HEK293 (cell line): ENCODE data around the gene C6orf120.

Source experiments
- HOXA7 ChIP-seq: sonication (generic); formaldehyde crosslinking; IDR thresholded peaks from 2 replicates; pipeline ENCODE4 v1.8.1; 2022; ENCODE audit warnings: missing genetic modification reagents, borderline replicate concordance
- YY1 ChIP-seq: fragments of 450-650 bp; formaldehyde crosslinking; IDR thresholded peaks from 2 replicates; pipeline ENCODE4 v1.5.1; 2018; ENCODE audit warnings: missing biosample characterization, missing genetic modification characterization
- ZEB2 ChIP-seq: fragments of 450-650 bp; formaldehyde crosslinking; IDR thresholded peaks from 2 replicates; pipeline ENCODE4 v1.5.1; 2016; ENCODE audit warnings: missing biosample characterization, missing genetic modification characterization
- ZFHX2 ChIP-seq: fragments of 450-650 bp; formaldehyde crosslinking; conservative IDR thresholded peaks from 2 replicates; pipeline ENCODE4 v1.5.1; 2016; ENCODE audit warnings: missing biosample characterization, missing genetic modification characterization
- ZNF133 ChIP-seq: fragments of 450-650 bp; formaldehyde crosslinking; IDR thresholded peaks from 2 replicates; pipeline ENCODE4 v1.5.1; 2016; ENCODE audit warnings: missing biosample characterization, missing genetic modification characterization
- ZNF16 ChIP-seq: fragments of 450-650 bp; formaldehyde crosslinking; IDR thresholded peaks from 2 replicates; pipeline ENCODE4 v1.5.1; 2016; ENCODE audit warnings: low read depth, missing biosample characterization, missing genetic modification characterization
- ZNF202 ChIP-seq: fragments of 450-650 bp; formaldehyde crosslinking; IDR thresholded peaks from 2 replicates; pipeline ENCODE4 v1.5.1; 2016; ENCODE audit warnings: missing biosample characterization, missing genetic modification characterization, borderline replicate concordance
- ZNF302 ChIP-seq: fragments of 450-650 bp; formaldehyde crosslinking; IDR thresholded peaks from 2 replicates; pipeline ENCODE4 v1.5.1; 2016; ENCODE audit warnings: missing biosample characterization, missing genetic modification characterization, low read depth
- ZNF350 ChIP-seq: fragments of 450-650 bp; formaldehyde crosslinking; IDR thresholded peaks from 2 replicates; pipeline ENCODE4 v1.5.0; 2017; ENCODE audit warnings: missing biosample characterization, mild to moderate bottlenecking, missing genetic modification characterization
- ZNF37A ChIP-seq: fragments of 450-650 bp; IDR thresholded peaks from 2 replicates; pipeline ENCODE4 v1.5.1; 2018; ENCODE audit warnings: missing biosample characterization, missing genetic modification characterization
- ZNF404 ChIP-seq: fragments of 450-650 bp; formaldehyde crosslinking; IDR thresholded peaks from 2 replicates; pipeline ENCODE4 v1.5.1; 2017; ENCODE audit warnings: missing biosample characterization, missing genetic modification characterization
- ZNF501 ChIP-seq: fragments of 450-650 bp; formaldehyde crosslinking; IDR thresholded peaks from 2 replicates; pipeline ENCODE4 v1.5.1; 2016; ENCODE audit warnings: missing biosample characterization, missing genetic modification characterization
- ZNF521 ChIP-seq: fragments of 450-650 bp; formaldehyde crosslinking; IDR thresholded peaks from 2 replicates; pipeline ENCODE4 v1.5.1; 2017; ENCODE audit warnings: missing biosample characterization, mild to moderate bottlenecking, missing genetic modification characterization
- ZNF530 ChIP-seq: fragments of 450-650 bp; formaldehyde crosslinking; IDR thresholded peaks from 2 replicates; pipeline ENCODE4 v1.5.1; 2016; ENCODE audit warnings: low read depth, missing biosample characterization, missing genetic modification characterization
- ZNF544 ChIP-seq: fragments of 450-650 bp; formaldehyde crosslinking; IDR thresholded peaks from 2 replicates; pipeline ENCODE4 v1.5.0; 2017; ENCODE audit warnings: missing biosample characterization, missing genetic modification characterization
- ZNF548 ChIP-seq: fragments of 450-650 bp; formaldehyde crosslinking; IDR thresholded peaks from 2 replicates; pipeline ENCODE4 v1.5.1; 2016; ENCODE audit warnings: missing biosample characterization, missing genetic modification characterization
- ZNF555 ChIP-seq: fragments of 450-650 bp; formaldehyde crosslinking; conservative IDR thresholded peaks from 2 replicates; pipeline ENCODE4 v1.5.1; 2017; ENCODE audit warnings: missing biosample characterization, mild to moderate bottlenecking, missing genetic modification characterization, inconsistent platforms
- ZNF670 ChIP-seq: fragments of 450-650 bp; formaldehyde crosslinking; IDR thresholded peaks from 2 replicates; pipeline ENCODE4 v1.5.1; 2016; ENCODE audit warnings: missing biosample characterization, missing genetic modification characterization, low read depth
- ZNF791 ChIP-seq: fragments of 450-650 bp; formaldehyde crosslinking; IDR thresholded peaks from 2 replicates; pipeline ENCODE4 v1.5.1; 2016; ENCODE audit warnings: missing biosample characterization, missing genetic modification characterization
- ZNF792 ChIP-seq: fragments of 450-650 bp; formaldehyde crosslinking; IDR thresholded peaks from 2 replicates; pipeline ENCODE4 v1.5.1; 2016; ENCODE audit warnings: missing biosample characterization, missing genetic modification characterization
- ZNF830 ChIP-seq: fragments of 450-650 bp; IDR thresholded peaks from 2 replicates; pipeline ENCODE4 v1.5.0; 2018; ENCODE audit warnings: missing biosample characterization, missing genetic modification characterization, low read depth, mild to moderate bottlenecking, moderate library complexity
- ZSCAN30 ChIP-seq: fragments of 450-650 bp; IDR thresholded peaks from 2 replicates; pipeline ENCODE4 v1.5.1; 2018; ENCODE audit warnings: missing biosample characterization, mild to moderate bottlenecking, missing genetic modification characterization, moderate library complexity
- TF ChIP-seq, protein P1 (sequence below): fragments of 450-650 bp; formaldehyde crosslinking; IDR thresholded peaks from 2 replicates; pipeline ENCODE4 v1.5.1; 2016; ENCODE audit warnings: missing biosample characterization, missing genetic modification characterization
- TF ChIP-seq, protein P2 (sequence below): fragments of 450-650 bp; formaldehyde crosslinking; IDR thresholded peaks from 2 replicates; pipeline ENCODE4 v1.5.1; 2017; ENCODE audit warnings: missing biosample characterization, missing genetic modification characterization
- TF ChIP-seq, protein P3 (sequence below): fragments of 450-650 bp; formaldehyde crosslinking; IDR thresholded peaks from 2 replicates; pipeline ENCODE4 v1.5.1; 2017; ENCODE audit warnings: missing biosample characterization, missing genetic modification characterization
- TF ChIP-seq, protein P4 (sequence below): fragments of 450-650 bp; formaldehyde crosslinking; IDR thresholded peaks from 2 replicates; pipeline ENCODE4 v1.5.1; 2016; ENCODE audit warnings: missing biosample characterization, missing genetic modification characterization
- TF ChIP-seq, protein P5 (sequence below): fragments of 450-650 bp; formaldehyde crosslinking; IDR thresholded peaks from 2 replicates; pipeline ENCODE4 v1.5.1; 2016; ENCODE audit warnings: missing biosample characterization, missing genetic modification characterization, low read depth

C6orf120 gene

DNA sequence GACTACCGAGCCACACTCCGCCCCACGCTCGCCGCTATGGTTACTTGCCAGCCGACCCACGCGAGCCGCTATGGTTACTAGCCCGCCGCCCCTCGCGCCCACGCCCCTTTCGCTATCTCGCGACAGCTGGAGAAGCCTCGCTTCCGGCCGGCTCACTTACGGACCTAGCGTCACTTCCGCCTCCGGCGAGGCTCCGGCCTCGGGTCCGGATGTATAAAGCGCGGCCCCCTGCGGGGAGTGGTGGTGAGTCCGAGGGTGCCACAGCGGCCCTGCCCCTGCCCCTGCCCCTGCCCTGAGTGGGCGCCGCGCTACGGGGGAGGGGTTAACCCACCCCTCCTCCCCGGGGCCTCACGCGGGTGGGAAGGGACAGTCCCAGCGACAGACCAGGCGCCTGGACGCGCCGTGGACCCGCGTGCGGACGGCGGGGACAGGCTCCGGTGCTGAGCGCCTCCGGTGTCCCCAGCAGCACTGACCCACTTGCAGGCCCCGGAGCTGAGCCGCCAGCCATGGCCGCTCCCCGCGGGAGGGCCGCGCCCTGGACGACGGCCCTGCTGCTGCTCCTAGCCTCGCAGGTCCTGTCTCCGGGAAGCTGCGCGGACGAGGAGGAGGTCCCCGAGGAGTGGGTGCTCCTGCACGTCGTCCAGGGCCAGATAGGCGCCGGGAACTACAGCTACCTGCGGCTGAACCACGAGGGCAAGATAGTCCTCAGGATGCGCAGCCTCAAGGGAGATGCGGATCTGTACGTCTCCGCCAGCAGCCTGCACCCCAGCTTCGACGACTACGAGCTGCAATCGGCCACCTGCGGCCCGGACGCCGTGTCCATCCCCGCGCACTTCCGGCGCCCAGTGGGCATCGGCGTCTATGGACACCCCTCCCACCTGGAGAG, at the start of gene C6orf120, which contains the start of gene WDR27 (continued):
- TF ChIP-seq ZNF670 (tag by site-specific recombination) (no peak), ZEB2 (0 out of 2 replicates have a peak, but pooled peaks have one; percentile 33), ZNF404 (no peak), ZFHX2 (tag by site-specific recombination) (peak; percentile 97), ZNF544 (tag by site-specific recombination) (no peak), ZNF792 (no peak), ZNF555 (tag by site-specific recombination) (no peak), ZNF302 (tag by site-specific recombination) (no peak), ZNF830 (tag by site-specific recombination) (no peak), ZNF521 (no peak), ZNF202 (tag by site-specific recombination) (no peak), ZNF350 (tag by site-specific recombination) (no peak), ZNF16 (tag by site-specific recombination) (no peak), HOXA7 (CRISPR knock-in tag) (no peak), ZNF530 (tag by site-specific recombination) (no peak), ZNF37A (tag by site-specific recombination) (no peak), ZNF501 (peak; percentile 67; the same call in 1 of the 2 replicates), ZSCAN30 (no peak), YY1 (tag by site-specific recombination) (peak; percentile 63), ZNF791 (tag by site-specific recombination) (no peak), ZNF548 (tag by site-specific recombination) (no peak), ZNF133 (tag by site-specific recombination) (no peak; the same call in 1 of the 2 replicates)
- TF ChIP-seq, protein P1, sequence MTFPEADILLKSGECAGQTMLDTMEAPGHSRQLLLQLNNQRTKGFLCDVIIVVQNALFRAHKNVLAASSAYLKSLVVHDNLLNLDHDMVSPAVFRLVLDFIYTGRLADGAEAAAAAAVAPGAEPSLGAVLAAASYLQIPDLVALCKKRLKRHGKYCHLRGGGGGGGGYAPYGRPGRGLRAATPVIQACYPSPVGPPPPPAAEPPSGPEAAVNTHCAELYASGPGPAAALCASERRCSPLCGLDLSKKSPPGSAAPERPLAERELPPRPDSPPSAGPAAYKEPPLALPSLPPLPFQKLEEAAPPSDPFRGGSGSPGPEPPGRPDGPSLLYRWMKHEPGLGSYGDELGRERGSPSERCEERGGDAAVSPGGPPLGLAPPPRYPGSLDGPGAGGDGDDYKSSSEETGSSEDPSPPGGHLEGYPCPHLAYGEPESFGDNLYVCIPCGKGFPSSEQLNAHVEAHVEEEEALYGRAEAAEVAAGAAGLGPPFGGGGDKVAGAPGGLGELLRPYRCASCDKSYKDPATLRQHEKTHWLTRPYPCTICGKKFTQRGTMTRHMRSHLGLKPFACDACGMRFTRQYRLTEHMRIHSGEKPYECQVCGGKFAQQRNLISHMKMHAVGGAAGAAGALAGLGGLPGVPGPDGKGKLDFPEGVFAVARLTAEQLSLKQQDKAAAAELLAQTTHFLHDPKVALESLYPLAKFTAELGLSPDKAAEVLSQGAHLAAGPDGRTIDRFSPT = peak; percentile 99
- TF ChIP-seq, protein P2, sequence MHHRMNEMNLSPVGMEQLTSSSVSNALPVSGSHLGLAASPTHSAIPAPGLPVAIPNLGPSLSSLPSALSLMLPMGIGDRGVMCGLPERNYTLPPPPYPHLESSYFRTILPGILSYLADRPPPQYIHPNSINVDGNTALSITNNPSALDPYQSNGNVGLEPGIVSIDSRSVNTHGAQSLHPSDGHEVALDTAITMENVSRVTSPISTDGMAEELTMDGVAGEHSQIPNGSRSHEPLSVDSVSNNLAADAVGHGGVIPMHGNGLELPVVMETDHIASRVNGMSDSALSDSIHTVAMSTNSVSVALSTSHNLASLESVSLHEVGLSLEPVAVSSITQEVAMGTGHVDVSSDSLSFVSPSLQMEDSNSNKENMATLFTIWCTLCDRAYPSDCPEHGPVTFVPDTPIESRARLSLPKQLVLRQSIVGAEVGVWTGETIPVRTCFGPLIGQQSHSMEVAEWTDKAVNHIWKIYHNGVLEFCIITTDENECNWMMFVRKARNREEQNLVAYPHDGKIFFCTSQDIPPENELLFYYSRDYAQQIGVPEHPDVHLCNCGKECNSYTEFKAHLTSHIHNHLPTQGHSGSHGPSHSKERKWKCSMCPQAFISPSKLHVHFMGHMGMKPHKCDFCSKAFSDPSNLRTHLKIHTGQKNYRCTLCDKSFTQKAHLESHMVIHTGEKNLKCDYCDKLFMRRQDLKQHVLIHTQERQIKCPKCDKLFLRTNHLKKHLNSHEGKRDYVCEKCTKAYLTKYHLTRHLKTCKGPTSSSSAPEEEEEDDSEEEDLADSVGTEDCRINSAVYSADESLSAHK (tag by site-specific recombination) = no peak; the same call in 1 of the 2 replicates
- TF ChIP-seq, protein P3, sequence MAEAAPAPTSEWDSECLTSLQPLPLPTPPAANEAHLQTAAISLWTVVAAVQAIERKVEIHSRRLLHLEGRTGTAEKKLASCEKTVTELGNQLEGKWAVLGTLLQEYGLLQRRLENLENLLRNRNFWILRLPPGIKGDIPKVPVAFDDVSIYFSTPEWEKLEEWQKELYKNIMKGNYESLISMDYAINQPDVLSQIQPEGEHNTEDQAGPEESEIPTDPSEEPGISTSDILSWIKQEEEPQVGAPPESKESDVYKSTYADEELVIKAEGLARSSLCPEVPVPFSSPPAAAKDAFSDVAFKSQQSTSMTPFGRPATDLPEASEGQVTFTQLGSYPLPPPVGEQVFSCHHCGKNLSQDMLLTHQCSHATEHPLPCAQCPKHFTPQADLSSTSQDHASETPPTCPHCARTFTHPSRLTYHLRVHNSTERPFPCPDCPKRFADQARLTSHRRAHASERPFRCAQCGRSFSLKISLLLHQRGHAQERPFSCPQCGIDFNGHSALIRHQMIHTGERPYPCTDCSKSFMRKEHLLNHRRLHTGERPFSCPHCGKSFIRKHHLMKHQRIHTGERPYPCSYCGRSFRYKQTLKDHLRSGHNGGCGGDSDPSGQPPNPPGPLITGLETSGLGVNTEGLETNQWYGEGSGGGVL (tag by site-specific recombination) = no peak
- TF ChIP-seq, protein P4, sequence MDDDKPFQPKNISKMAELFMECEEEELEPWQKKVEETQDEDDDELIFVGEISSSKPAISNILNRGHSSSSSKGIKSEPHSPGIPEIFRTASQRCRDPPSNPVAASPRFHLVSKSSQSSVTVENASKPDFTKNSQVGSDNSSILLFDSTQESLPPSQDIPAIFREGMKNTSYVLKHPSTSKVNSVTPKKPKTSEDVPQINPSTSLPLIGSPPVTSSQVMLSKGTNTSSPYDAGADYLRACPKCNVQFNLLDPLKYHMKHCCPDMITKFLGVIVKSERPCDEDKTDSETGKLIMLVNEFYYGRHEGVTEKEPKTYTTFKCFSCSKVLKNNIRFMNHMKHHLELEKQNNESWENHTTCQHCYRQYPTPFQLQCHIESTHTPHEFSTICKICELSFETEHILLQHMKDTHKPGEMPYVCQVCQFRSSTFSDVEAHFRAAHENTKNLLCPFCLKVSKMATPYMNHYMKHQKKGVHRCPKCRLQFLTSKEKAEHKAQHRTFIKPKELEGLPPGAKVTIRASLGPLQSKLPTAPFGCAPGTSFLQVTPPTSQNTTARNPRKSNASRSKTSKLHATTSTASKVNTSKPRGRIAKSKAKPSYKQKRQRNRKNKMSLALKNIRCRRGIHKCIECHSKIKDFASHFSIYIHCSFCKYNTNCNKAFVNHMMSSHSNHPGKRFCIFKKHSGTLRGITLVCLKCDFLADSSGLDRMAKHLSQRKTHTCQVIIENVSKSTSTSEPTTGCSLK = no peak; the same call in 1 of the 2 replicates
- TF ChIP-seq, protein P5, sequence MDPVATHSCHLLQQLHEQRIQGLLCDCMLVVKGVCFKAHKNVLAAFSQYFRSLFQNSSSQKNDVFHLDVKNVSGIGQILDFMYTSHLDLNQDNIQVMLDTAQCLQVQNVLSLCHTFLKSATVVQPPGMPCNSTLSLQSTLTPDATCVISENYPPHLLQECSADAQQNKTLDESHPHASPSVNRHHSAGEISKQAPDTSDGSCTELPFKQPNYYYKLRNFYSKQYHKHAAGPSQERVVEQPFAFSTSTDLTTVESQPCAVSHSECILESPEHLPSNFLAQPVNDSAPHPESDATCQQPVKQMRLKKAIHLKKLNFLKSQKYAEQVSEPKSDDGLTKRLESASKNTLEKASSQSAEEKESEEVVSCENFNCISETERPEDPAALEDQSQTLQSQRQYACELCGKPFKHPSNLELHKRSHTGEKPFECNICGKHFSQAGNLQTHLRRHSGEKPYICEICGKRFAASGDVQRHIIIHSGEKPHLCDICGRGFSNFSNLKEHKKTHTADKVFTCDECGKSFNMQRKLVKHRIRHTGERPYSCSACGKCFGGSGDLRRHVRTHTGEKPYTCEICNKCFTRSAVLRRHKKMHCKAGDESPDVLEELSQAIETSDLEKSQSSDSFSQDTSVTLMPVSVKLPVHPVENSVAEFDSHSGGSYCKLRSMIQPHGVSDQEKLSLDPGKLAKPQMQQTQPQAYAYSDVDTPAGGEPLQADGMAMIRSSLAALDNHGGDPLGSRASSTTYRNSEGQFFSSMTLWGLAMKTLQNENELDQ (tag by site-specific recombination) = no peak
